ENCODE results near the gene SEMA4D.

Gene SEMA4D

DNA sequence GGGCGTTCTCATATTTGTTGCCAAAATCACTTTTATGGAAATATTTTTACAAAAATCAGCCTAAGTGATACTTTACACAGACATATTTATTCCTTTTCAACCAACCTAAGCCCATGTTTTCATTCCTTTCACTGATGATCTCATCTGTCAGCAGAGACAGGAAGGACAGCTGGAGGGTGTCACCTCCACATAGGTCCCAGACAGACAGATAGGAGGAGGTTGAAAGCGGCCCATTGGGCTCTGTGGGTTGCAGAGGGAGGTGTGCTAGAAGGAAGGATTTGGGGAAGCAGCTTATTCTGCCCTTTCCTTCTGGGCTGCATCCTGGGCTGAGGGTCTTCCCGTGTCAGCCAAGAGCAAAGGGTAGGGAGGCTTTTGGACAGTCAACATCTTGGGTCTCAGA is 26.0 kb upstream of the SEMA4D start:
- no peak for DNase-seq (ENCODE audit: insufficient read length, low spot score)

GRCh38 chr9:89522959-89523285 is 25.0 kb upstream of the SEMA4D start:
- no peak for DNase-seq (ENCODE audit: insufficient read length, low spot score)
- no peak for FAIRE-seq
- no peak for TF ChIP-seq POLR2A (IDR thresholded peaks at IDR 0.05; ENCODE audit: low read depth, low read length)

More for the DNA sequence above, 26.0 kb upstream of the SEMA4D start:
- TF ChIP-seq POLR2A (IDR thresholded peaks at IDR 0.05; ENCODE audit: low read depth, low read length), result no peak
- FAIRE-seq, result no peak

- FAIRE-seq (no peak), DNase-seq (ENCODE audit: insufficient read length, low spot score) (peak; percentile 38)
- TF ChIP-seq POLR2A (IDR thresholded peaks at IDR 0.05; ENCODE audit: low read depth, low read length), result no peak
Observed at GRCh38 chr9:89522261-89522958, 24.5 kb upstream of the SEMA4D start.

- FAIRE-seq (peak; percentile 36), DNase-seq (ENCODE audit: insufficient read length, low spot score) (peak; percentile 74)
- TF ChIP-seq POLR2A (IDR thresholded peaks at IDR 0.05; ENCODE audit: low read depth, low read length), result no peak
Observed at GRCh38 chr9:89519366-89519805, 21.5 kb upstream of the SEMA4D start.

GRCh38 chr9:89518466-89519365 is 20.8 kb upstream of the SEMA4D start:
- no peak for TF ChIP-seq POLR2A (IDR thresholded peaks at IDR 0.05; ENCODE audit: low read depth, low read length)
- DNase-seq (ENCODE audit: insufficient read length, low spot score), result no peak
- FAIRE-seq, result no peak

- TF ChIP-seq POLR2A (IDR thresholded peaks at IDR 0.05; ENCODE audit: low read depth, low read length), result no peak
- DNase-seq (ENCODE audit: insufficient read length, low spot score) (no peak), FAIRE-seq (no peak)
Observed at GRCh38 chr9:89515416-89515815, 17.5 kb upstream of the SEMA4D start.

DNA sequence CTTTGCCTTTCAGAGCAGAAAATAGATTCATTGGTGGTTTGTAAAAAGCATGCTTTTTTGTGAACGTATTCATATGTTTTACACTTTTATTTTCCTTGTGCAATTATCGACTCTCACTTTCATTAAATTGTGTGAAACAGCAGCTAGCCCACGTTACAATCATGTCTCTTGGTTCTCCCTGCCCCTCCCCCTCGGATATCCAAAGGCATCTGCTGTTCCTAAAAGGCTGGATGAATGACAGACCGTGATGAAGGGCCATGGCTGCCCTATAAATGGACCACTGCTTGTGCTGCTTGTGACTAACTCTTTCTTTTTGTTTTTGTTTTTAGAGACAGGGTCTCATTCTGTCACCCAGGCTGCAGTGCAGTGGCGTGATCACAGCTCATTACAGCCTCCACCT is 17.0 kb upstream of the SEMA4D start:
- no peak for DNase-seq (ENCODE audit: insufficient read length, low spot score)
- no peak for TF ChIP-seq POLR2A (IDR thresholded peaks at IDR 0.05; ENCODE audit: low read depth, low read length)
- no peak for FAIRE-seq

- no peak for FAIRE-seq
- DNase-seq (ENCODE audit: insufficient read length, low spot score), result no peak
- no peak for TF ChIP-seq POLR2A (IDR thresholded peaks at IDR 0.05; ENCODE audit: low read depth, low read length)
Observed at GRCh38 chr9:89514337-89514736, 16.4 kb upstream of the SEMA4D start.

GRCh38 chr9:89513837-89514236 is 15.9 kb upstream of the SEMA4D start:
- TF ChIP-seq POLR2A (IDR thresholded peaks at IDR 0.05; ENCODE audit: low read depth, low read length), result no peak
- DNase-seq (ENCODE audit: insufficient read length, low spot score), result no peak
- no peak for FAIRE-seq

- TF ChIP-seq POLR2A (IDR thresholded peaks at IDR 0.05; ENCODE audit: low read depth, low read length), result no peak
Observed at GRCh38 chr9:89512382-89512781, 14.5 kb upstream of the SEMA4D start.

GRCh38 chr9:89508951-89509615 is 11.2 kb upstream of the SEMA4D start:
- FAIRE-seq (no peak), DNase-seq (ENCODE audit: insufficient read length, low spot score) (no peak)

More at GRCh38 chr9:89512382-89512781, 14.5 kb upstream of the SEMA4D start:
- FAIRE-seq (no peak), DNase-seq (ENCODE audit: insufficient read length, low spot score) (no peak)

GRCh38 chr9:89505911-89506310 is 8.0 kb upstream of the SEMA4D start:
- DNase-seq (ENCODE audit: insufficient read length, low spot score) (no peak), FAIRE-seq (no peak)
- no peak for TF ChIP-seq POLR2A (IDR thresholded peaks at IDR 0.05; ENCODE audit: low read depth, low read length)

More at GRCh38 chr9:89508951-89509615, 11.2 kb upstream of the SEMA4D start:
- TF ChIP-seq POLR2A (IDR thresholded peaks at IDR 0.05; ENCODE audit: low read depth, low read length), result no peak

- FAIRE-seq (no peak), DNase-seq (ENCODE audit: insufficient read length, low spot score) (no peak)
- TF ChIP-seq POLR2A (IDR thresholded peaks at IDR 0.05; ENCODE audit: low read depth, low read length), result no peak
Observed at GRCh38 chr9:89505048-89505447, 7.1 kb upstream of the SEMA4D start.

DNA sequence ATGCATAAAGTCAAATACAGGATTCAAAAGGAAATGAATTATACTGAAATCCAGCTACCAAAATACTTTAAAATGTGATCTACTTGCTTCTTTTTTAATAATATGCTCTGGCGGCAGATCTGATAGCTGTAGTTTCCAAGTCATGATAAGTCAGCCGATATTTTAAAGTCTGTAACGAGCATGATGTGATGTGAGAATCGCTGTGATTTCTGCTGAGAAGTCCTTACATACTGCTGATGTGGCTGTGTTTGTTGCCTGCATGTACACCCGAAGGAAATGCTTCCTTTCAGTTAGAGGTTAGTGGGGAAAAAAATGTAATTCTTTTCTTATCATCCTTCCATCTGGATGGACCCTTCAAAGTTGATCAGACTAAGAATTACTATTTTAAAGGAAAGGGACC is 4.8 kb upstream of the SEMA4D start:
- FAIRE-seq, result no peak
- TF ChIP-seq POLR2A (IDR thresholded peaks at IDR 0.05; ENCODE audit: low read depth, low read length), result no peak
- DNase-seq (ENCODE audit: insufficient read length, low spot score), result no peak
